GM19099 (cell line): Measurements from ENCODE around the gene ZNF24.

ENCODE experiments used
- POLR2A ChIP-seq: IDR thresholded peaks from 3 replicates; pipeline ENCODE4 v1.6.1; 2011; ENCODE audit warnings: low read depth; ENCODE audit not compliant: insufficient read length; ENCODE audit errors: extremely low read depth

Gene ZNF24

DNA sequence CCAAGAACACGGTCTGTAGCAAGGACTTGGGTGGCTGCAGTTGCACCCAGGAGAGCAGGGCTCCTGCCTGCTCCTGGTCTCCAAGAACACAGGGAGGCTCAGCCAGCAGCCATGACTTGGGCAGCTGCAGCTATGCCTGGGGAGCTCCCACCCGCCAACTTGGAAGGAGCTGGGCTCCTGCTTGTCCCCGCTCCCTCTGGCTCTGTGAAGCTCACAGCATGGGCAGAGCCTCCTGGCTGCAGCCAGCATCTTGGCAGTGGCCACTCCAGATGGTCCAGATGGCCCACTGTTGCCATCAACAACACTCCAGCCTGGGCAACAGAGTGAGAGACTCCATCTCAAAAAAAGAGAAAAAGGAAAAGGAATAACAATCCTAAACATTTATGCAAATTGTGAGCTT is 59.4 kb downstream of the ZNF24 start:
- TF ChIP-seq POLR2A: no peak

DNA sequence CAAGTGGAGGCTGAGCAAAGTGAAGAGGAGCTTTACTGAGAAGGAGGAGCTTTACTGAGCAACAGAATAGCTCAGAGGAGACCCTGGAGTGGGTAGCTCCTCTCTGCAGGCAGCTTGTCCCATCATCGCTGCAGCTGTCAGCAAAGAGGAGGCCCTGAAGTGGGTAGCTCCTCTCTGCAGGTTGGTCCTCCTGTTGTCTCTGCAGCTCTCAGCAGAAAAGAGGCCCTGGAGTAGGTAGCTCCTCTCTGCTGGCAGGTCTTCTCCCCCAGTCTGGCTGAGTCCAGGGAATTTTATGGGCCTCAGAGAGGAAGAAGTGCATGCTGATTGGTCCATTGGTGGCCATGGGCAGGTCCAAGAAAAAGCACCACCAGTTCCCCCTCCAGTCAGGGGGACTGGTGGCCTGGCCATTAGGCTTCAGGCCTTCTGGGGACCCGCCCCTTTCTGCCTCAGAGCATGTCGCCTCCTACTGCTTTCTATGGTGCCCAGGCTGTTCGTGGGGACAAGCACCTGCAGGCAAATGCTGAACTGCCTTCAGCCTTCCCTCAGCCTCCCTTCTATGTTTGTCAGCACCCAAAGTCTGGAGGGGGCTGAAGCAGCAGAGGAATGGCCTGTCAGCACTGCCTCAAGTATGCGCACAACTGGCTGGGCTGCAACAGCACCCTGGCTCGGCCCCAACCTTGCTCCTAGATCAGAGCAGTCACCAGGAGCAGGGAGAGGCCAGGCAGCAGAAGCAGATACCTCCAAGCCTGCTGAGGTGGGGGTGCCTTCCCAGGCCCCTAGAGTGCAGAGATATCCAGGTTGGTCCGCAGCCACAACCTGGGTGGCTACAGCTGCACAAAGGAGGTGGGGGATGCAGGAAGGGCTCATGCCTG is 60.1 kb downstream of the ZNF24 start:
- TF ChIP-seq POLR2A: no peak

DNA sequence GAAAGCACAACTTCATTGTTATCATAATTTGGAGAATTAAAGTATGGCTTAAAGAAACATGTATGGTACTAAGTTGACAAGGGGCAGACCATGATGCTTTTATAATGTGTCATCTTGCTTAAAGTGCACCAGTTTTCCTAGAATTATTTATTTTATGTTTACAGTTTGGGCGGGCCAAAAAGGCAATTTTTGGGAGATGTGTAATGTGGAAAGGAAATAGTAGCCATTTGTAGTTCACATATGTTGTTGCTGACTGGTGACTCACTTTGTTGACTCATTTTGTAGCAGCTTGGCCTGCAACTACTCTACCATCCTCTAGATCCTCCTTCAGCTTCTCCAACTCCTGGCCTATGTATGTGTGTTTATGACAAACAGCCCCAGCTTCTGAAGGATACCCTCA is 61.9 kb downstream of the ZNF24 start:
- no peak for TF ChIP-seq POLR2A
